Left hindlimb (tissue), 1 donor: ENCODE measurements around the gene MTMR12.
"Not testable (repeated sequence)": the region's sequence is repeated elsewhere in the genome, so short reads cannot be mapped to it uniquely, and the experiment has no call there.

Experiments used
- DNase-seq: peaks from one replicate; pipeline ENCODE4 v3.0.0-alpha.2; 2018

MTMR12 gene

GRCh38 chr5:32230356-32231099 is 82.2 kb downstream of the MTMR12 start:
- no peak for DNase-seq

GRCh38 chr5:32229586-32229985 is 83.2 kb downstream of the MTMR12 start:
- no peak for DNase-seq

GRCh38 chr5:32228816-32229215 is 83.9 kb downstream of the MTMR12 start:
- DNase-seq, result no peak

- DNase-seq, result no peak
Measured at GRCh38 chr5:32225445-32225844, 87.3 kb downstream of the MTMR12 start.

- no peak for DNase-seq
Measured at GRCh38 chr5:32223972-32224609, 88.6 kb downstream of the MTMR12 start.

- DNase-seq, result no peak
Measured at GRCh38 chr5:32222723-32223470, 89.8 kb downstream of the MTMR12 start.

GRCh38 chr5:32217886-32218396 is 94.8 kb downstream of the MTMR12 start:
- DNase-seq, result no peak

- not testable (repeated sequence) for DNase-seq
Measured at GRCh38 chr5:32214344-32214743, 98.4 kb downstream of the MTMR12 start.

- no peak for DNase-seq
Measured at GRCh38 chr5:32210151-32210550, 102.6 kb downstream of the MTMR12 start.

GRCh38 chr5:32208837-32209236 is 103.9 kb downstream of the MTMR12 start:
- DNase-seq, result not testable (repeated sequence)

GRCh38 chr5:32207355-32207634 is 105.4 kb downstream of the MTMR12 start:
- no peak for DNase-seq

- no peak for DNase-seq
Measured at GRCh38 chr5:32206509-32207354, 106.0 kb downstream of the MTMR12 start.

- no peak for DNase-seq
Measured at GRCh38 chr5:32206053-32206452, 106.7 kb downstream of the MTMR12 start.

- DNase-seq, result no peak
Measured at GRCh38 chr5:32202394-32202793, 110.3 kb downstream of the MTMR12 start.

GRCh38 chr5:32201122-32201753 is 111.5 kb downstream of the MTMR12 start:
- DNase-seq, result no peak

- DNase-seq, result no peak
Measured at GRCh38 chr5:32197032-32197431, 115.7 kb downstream of the MTMR12 start.

GRCh38 chr5:32195265-32195664 is 117.5 kb downstream of the MTMR12 start:
- DNase-seq, result no peak

- DNase-seq, result peak; percentile 85
Measured at GRCh38 chr5:32193591-32193990, 119.1 kb downstream of the MTMR12 start.

GRCh38 chr5:32190095-32190494 is 122.6 kb downstream of the MTMR12 start:
- peak; percentile 88 for DNase-seq

GRCh38 chr5:32187675-32188074 is 125.1 kb downstream of the MTMR12 start:
- no peak for DNase-seq

- no peak for DNase-seq
Measured at GRCh38 chr5:32182463-32183063, 130.2 kb downstream of the MTMR12 start.
